GM12878 (cell line): ENCODE measurements around the gene DISP3.

Experiments used
- BRCA1 ChIP-seq: IDR thresholded peaks from 2 replicates; pipeline ENCODE4 v1.6.1; 2011; ENCODE audit warnings: low read depth, low read length, improper control_type of control experiment
- CHD1 ChIP-seq: IDR thresholded peaks from 2 replicates; pipeline ENCODE4 v1.6.1; 2012; ENCODE audit warnings: low read depth, low read length, improper control_type of control experiment
- CHD2 ChIP-seq: IDR thresholded peaks from 2 replicates; pipeline ENCODE4 v1.6.1; 2011; ENCODE audit warnings: low read depth, low read length, improper control_type of control experiment, borderline replicate concordance
- CREB1 ChIP-seq: IDR thresholded peaks from 2 replicates; pipeline ENCODE4 v1.6.1; 2012; ENCODE audit warnings: low read depth, mild to moderate bottlenecking, inconsistent platforms
- CREM ChIP-seq: IDR thresholded peaks from 2 replicates; pipeline ENCODE4 v1.6.1; 2014; ENCODE audit warnings: antibody characterized with exemption, low read depth
- CTCF ChIP-seq, 3 experiments: IDR thresholded peaks in 2 of 3; conservative IDR thresholded peaks in 1 of 3; 2 replicates each; pipeline ENCODE4 v1.5.1; 2011; ENCODE audit warnings: low read depth in 3 of 3, low read length in 3 of 3, mild to moderate bottlenecking in 3 of 3, control low read depth in 2 of 3, moderate library complexity in 2 of 3, inconsistent platforms in 1 of 3, mixed read lengths in 1 of 3; ENCODE audit not compliant: control insufficient read depth in 2 of 3, insufficient read depth in 1 of 3; ENCODE audit errors: extremely low read depth in 1 of 3
- ELK1 ChIP-seq: IDR thresholded peaks from 2 replicates; pipeline ENCODE4 v1.6.1; 2012; ENCODE audit warnings: low read depth, low read length, improper control_type of control experiment
- EZH2 ChIP-seq: IDR thresholded peaks from 2 replicates; pipeline ENCODE4 v1.6.1; 2012; ENCODE audit warnings: low read depth, mild to moderate bottlenecking, control low read depth, inconsistent platforms, low read length, borderline replicate concordance; ENCODE audit not compliant: control insufficient read depth
- FOXM1 ChIP-seq: IDR thresholded peaks from 2 replicates; pipeline ENCODE4 v1.6.1; 2012; ENCODE audit warnings: low read depth, mild to moderate bottlenecking, inconsistent platforms, low read length, moderate library complexity
- POLR2AphosphoS5 ChIP-seq: IDR thresholded peaks from 2 replicates; pipeline ENCODE4 v1.6.1; 2011; ENCODE audit warnings: mild to moderate bottlenecking, low read length, inconsistent platforms
- RCOR1 ChIP-seq: conservative IDR thresholded peaks from 2 replicates; pipeline ENCODE4 v1.6.1; 2012; ENCODE audit warnings: low read depth, low read length, improper control_type of control experiment
- SIN3A ChIP-seq: IDR thresholded peaks from 2 replicates; pipeline ENCODE4 v1.6.1; 2012; ENCODE audit warnings: low read depth, low read length, improper control_type of control experiment
- ZBTB33 ChIP-seq: fragments of 450-650 bp; IDR thresholded peaks from 2 replicates; pipeline ENCODE4 v1.6.1; 2017; ENCODE audit warnings: mild to moderate bottlenecking
- ZNF274 ChIP-seq: IDR thresholded peaks from one replicate; pipeline ENCODE4 v1.8.0; 2011; ENCODE audit not compliant: insufficient read length, insufficient read depth

GRCh38 chr1:11528611-11529261, 49.8 kb downstream of the DISP3 start:
- no peak for TF ChIP-seq CHD1
- no peak for TF ChIP-seq RCOR1
- TF ChIP-seq ZNF274, result no peak
- TF ChIP-seq BRCA1, result no peak
- no peak for TF ChIP-seq SIN3A
- TF ChIP-seq CREB1, result no peak
- no peak for TF ChIP-seq POLR2AphosphoS5
- no peak for TF ChIP-seq ELK1
- TF ChIP-seq CTCF (IDR thresholded peaks at IDR 0.05 in 2 of 3, conservative IDR thresholded peaks at IDR 0.05 in 1 of 3; ENCODE audit: control insufficient read depth in 2 of 3, extremely low read depth in 1 of 3, insufficient read depth in 1 of 3, low read depth in 3 of 3, low read length in 3 of 3), result no peak
- TF ChIP-seq CHD2, result no peak
- TF ChIP-seq FOXM1, result no peak
- TF ChIP-seq ZBTB33, result no peak
- no peak for TF ChIP-seq CREM
- TF ChIP-seq EZH2, result no peak
